Spleen (tissue), 7 donors: Measurements from ENCODE around the gene ACBD7.

ENCODE experiments used
- CTCF ChIP-seq, 11 experiments: fragments of 200-600 bp in 7 of 11; fragments of 450-650 bp in 4 of 11; sonication (generic) in 4 of 11; IDR thresholded peaks in 8 of 11; conservative IDR thresholded peaks in 3 of 11; 1 replicate in 7 of 11; 2 replicates in 4 of 11; pipeline versions ENCODE4 v1.4.0 to v1.8.0; 2016 to 2021; ENCODE audit warnings: antibody characterized with exemption in 11 of 11, inconsistent platforms in 4 of 11, mild to moderate bottlenecking in 1 of 11
- POLR2A ChIP-seq, 3 donors: fragments of 450-650 bp; IDR thresholded peaks; one replicate each; pipeline ENCODE4 v1.5.1; 2017; ENCODE audit warnings: antibody characterized with exemption in 3 of 3, mild to moderate bottlenecking in 1 of 3
- donor health status: DM: no; HTN: no; CAD: no; lungs with moderate emphysema.
- donor health status: DM: no; HTN: no; CAD: no.
- donor health status: DM: no; HTN: no; CAD: no.

GRCh38 chr10:15067154-15067553 is 21.4 kb downstream of the ACBD7 start:
- TF ChIP-seq CTCF (IDR thresholded peaks at IDR 0.05 in 8 of 11, conservative IDR thresholded peaks at IDR 0.05 in 3 of 11) = no peak
- TF ChIP-seq POLR2A (IDR thresholded peaks at IDR 0.05) = no peak
